GM12872 (cell line): ENCODE data around the gene GPM6B.

ENCODE experiments used
- CTCF ChIP-seq: IDR thresholded peaks from 3 replicates; pipeline ENCODE4 v1.5.1; 2011; ENCODE audit warnings: low read depth, mild to moderate bottlenecking, low read length, moderate library complexity; ENCODE audit not compliant: insufficient read depth

GPM6B gene

DNA sequence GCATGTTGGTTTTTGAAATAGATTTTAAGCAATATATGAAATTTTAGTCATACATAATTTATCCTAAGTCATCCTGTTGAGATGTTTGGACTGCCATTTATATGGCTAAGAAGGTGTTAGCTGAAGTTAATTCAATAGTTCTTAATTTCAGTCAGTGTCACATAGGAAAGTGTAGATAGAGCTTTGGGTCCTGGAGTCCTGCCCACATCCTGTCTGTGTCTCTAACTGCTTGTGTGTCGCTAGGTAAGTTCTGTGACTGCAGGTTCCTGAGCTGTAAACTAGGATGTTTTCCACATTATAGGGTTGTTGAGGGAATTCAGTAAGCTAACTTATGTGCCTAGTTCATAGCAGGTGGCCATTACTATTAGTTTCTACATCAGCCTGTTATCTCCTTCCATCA is 61.6 kb downstream of the GPM6B start:
- no peak for TF ChIP-seq CTCF

- TF ChIP-seq CTCF, result no peak
These were observed 62.1 kb downstream of the GPM6B start for GRCh38 chrX:13754765-13755164.

GRCh38 chrX:13752646-13753045 is 64.2 kb downstream of the GPM6B start:
- no peak for TF ChIP-seq CTCF

- TF ChIP-seq CTCF, result no peak
These were observed 64.8 kb downstream of the GPM6B start for GRCh38 chrX:13752141-13752540.

GRCh38 chrX:13750812-13751211 is 66.1 kb downstream of the GPM6B start:
- no peak for TF ChIP-seq CTCF

GRCh38 chrX:13750204-13750603 is 66.7 kb downstream of the GPM6B start:
- TF ChIP-seq CTCF, result peak; percentile 51; the same call in 2 of the 3 replicates

GRCh38 chrX:13748486-13748885 is 68.4 kb downstream of the GPM6B start:
- no peak for TF ChIP-seq CTCF

GRCh38 chrX:13747836-13748235 is 69.1 kb downstream of the GPM6B start:
- peak; percentile 35; the same call in 2 of the 3 replicates for TF ChIP-seq CTCF
